HL-60 (cell line): Measurements from ENCODE around the gene ARHGAP24.

Experiments
- CTCF ChIP-seq: IDR thresholded peaks from one replicate; pipeline ENCODE4 v1.5.1; 2011; ENCODE audit warnings: low read length, control low read depth, inconsistent platforms; ENCODE audit not compliant: insufficient read depth
- GABPA ChIP-seq: IDR thresholded peaks from 2 replicates; pipeline ENCODE4 v1.6.1; 2012; ENCODE audit warnings: low read depth
- POLR2AphosphoS5 ChIP-seq: IDR thresholded peaks from 2 replicates; pipeline ENCODE4 v1.6.1; 2012; ENCODE audit warnings: low read depth
- REST ChIP-seq: IDR thresholded peaks from 2 replicates; pipeline ENCODE4 v1.6.1; 2012; ENCODE audit warnings: low read depth; ENCODE audit not compliant: insufficient replicate concordance

GRCh38 chr4:85755285-85755684 is 280.3 kb downstream of the ARHGAP24 start:
- no peak for TF ChIP-seq GABPA
- TF ChIP-seq REST, result no peak
- no peak for TF ChIP-seq CTCF
- TF ChIP-seq POLR2AphosphoS5, result no peak
